KMS-11 (cell line): Measurements from ENCODE around the gene CDH4.

Experiments
- H2AFZ ChIP-seq: fragments of 200-600 bp; sonication (generic); 2 replicates; pipeline ENCODE4 v1.6.1; 2016; ENCODE audit warnings: antibody characterized with exemption, mixed run types, low read depth
- H3K27ac ChIP-seq: fragments of 200-600 bp; sonication (generic); 2 replicates; pipeline ENCODE4 v1.6.1; 2016; ENCODE audit warnings: mild to moderate bottlenecking, mixed run types
- H3K27me3 ChIP-seq: fragments of 200-600 bp; sonication (generic); 2 replicates; pipeline ENCODE4 v1.6.1; 2017; ENCODE audit warnings: mild to moderate bottlenecking, low read depth, mixed run types, moderate library complexity; ENCODE audit not compliant: insufficient read depth
- H3K36me3 ChIP-seq: fragments of 200-600 bp; sonication (generic); 2 replicates; pipeline ENCODE4 v1.6.1; 2017; ENCODE audit warnings: mild to moderate bottlenecking, mixed run types; ENCODE audit not compliant: insufficient read depth
- H3K4me1 ChIP-seq: fragments of 200-600 bp; sonication (generic); 2 replicates; pipeline ENCODE4 v1.6.1; 2016; ENCODE audit warnings: mild to moderate bottlenecking, low read depth, mixed run types; ENCODE audit not compliant: poor library complexity, severe bottlenecking
- H3K4me2 ChIP-seq: fragments of 200-600 bp; sonication (generic); 2 replicates; pipeline ENCODE4 v1.7.0; 2016; ENCODE audit warnings: mild to moderate bottlenecking, mixed run types
- H3K4me3 ChIP-seq: fragments of 200-600 bp; sonication (generic); IDR thresholded peaks from 2 replicates; pipeline ENCODE4 v1.6.1; 2017; ENCODE audit warnings: low read depth, low read length, mixed read lengths; ENCODE audit not compliant: insufficient read depth
- H3K79me2 ChIP-seq: fragments of 200-600 bp; sonication (generic); 2 replicates; pipeline ENCODE4 v1.6.1; 2016; ENCODE audit warnings: low read depth, mixed run types; ENCODE audit not compliant: insufficient read depth
- H3K9ac ChIP-seq: fragments of 200-600 bp; sonication (generic); 2 replicates; pipeline ENCODE4 v1.6.1; 2016; ENCODE audit warnings: mild to moderate bottlenecking, mixed run types
- H4K20me1 ChIP-seq: fragments of 200-600 bp; sonication (generic); 2 replicates; pipeline ENCODE4 v1.6.1; 2016; ENCODE audit warnings: mild to moderate bottlenecking, mixed run types; ENCODE audit not compliant: insufficient read depth
- CTCF ChIP-seq: fragments of 200-600 bp; sonication (generic); conservative IDR thresholded peaks from 2 replicates; pipeline ENCODE4 v1.6.1; 2017; ENCODE audit warnings: low read depth, mild to moderate bottlenecking, antibody characterized with exemption, low read length, moderate library complexity, mixed read lengths

CDH4 gene

GRCh38 chr20:61554617-61555016 is 302.6 kb downstream of the CDH4 start:
- no peaks in the 10 kb centered on the region for H4K20me1 ChIP-seq
- H3K4me1 ChIP-seq: no peaks in the 10 kb centered on the region
- no peak overlapping the region for H3K4me2 ChIP-seq
- no peak overlapping the region for H3K4me3 ChIP-seq
- no peak overlapping the region for H2AFZ ChIP-seq
- no peaks in the 10 kb centered on the region for H3K36me3 ChIP-seq
- H3K27me3 ChIP-seq: peaks cover 20% of the 10 kb centered on the region; the same call in 1 of the 2 replicates
- H3K79me2 ChIP-seq: no peaks in the 10 kb centered on the region
- H3K9ac ChIP-seq: no peak overlapping the region
- TF ChIP-seq CTCF: no peak
- H3K27ac ChIP-seq: no peak overlapping the region

- Histone ChIP-seq H3K27me3 (peaks cover 20% of the 10 kb centered on the region; the same call in 1 of the 2 replicates), H3K4me3 (no peak overlapping the region), H3K27ac (no peak overlapping the region), H2AFZ (no peak overlapping the region), H3K36me3 (no peaks in the 10 kb centered on the region), H3K79me2 (no peaks in the 10 kb centered on the region), H3K4me1 (no peaks in the 10 kb centered on the region), H3K9ac (no peak overlapping the region), H3K4me2 (no peak overlapping the region), H4K20me1 (no peaks in the 10 kb centered on the region)
- no peak for TF ChIP-seq CTCF
Measured at GRCh38 chr20:61555566-61555965, 303.5 kb downstream of the CDH4 start.

- H3K27ac ChIP-seq: no peak overlapping the region
- H3K9ac ChIP-seq: no peak overlapping the region
- H2AFZ ChIP-seq: no peak overlapping the region
- H3K36me3 ChIP-seq: no peaks in the 10 kb centered on the region
- no peaks in the 10 kb centered on the region for H3K79me2 ChIP-seq
- TF ChIP-seq CTCF: no peak
- no peaks in the 10 kb centered on the region for H4K20me1 ChIP-seq
- peaks cover 20% of the 10 kb centered on the region; the same call in 1 of the 2 replicates for H3K27me3 ChIP-seq
- no peaks in the 10 kb centered on the region for H3K4me1 ChIP-seq
- no peak overlapping the region for H3K4me3 ChIP-seq
- no peak overlapping the region for H3K4me2 ChIP-seq
Measured at GRCh38 chr20:61556111-61556510, 304.1 kb downstream of the CDH4 start.

GRCh38 chr20:61556673-61557072 is 304.6 kb downstream of the CDH4 start:
- Histone ChIP-seq H3K4me2 (no peak overlapping the region), H3K9ac (no peak overlapping the region), H4K20me1 (no peaks in the 10 kb centered on the region), H3K27me3 (peaks cover 20% of the 10 kb centered on the region; the same call in 1 of the 2 replicates), H2AFZ (no peak overlapping the region), H3K36me3 (no peaks in the 10 kb centered on the region), H3K27ac (no peak overlapping the region), H3K4me1 (no peaks in the 10 kb centered on the region), H3K4me3 (no peak overlapping the region), H3K79me2 (no peaks in the 10 kb centered on the region)
- no peak for TF ChIP-seq CTCF

- Histone ChIP-seq H3K79me2 (no peaks in the 10 kb centered on the region), H3K27ac (no peak overlapping the region), H3K4me2 (no peak overlapping the region), H3K4me1 (no peaks in the 10 kb centered on the region), H2AFZ (no peak overlapping the region), H4K20me1 (no peaks in the 10 kb centered on the region), H3K9ac (no peak overlapping the region), H3K27me3 (peaks cover 20% of the 10 kb centered on the region; the same call in 1 of the 2 replicates), H3K4me3 (no peak overlapping the region), H3K36me3 (no peaks in the 10 kb centered on the region)
- TF ChIP-seq CTCF: no peak
Measured at GRCh38 chr20:61557621-61558020, 305.6 kb downstream of the CDH4 start.
